H1 (cell line): ENCODE results near the gene FAM13C. TPM values are rescaled to one million over a fixed set of nuclear protein-coding genes. Genes with fewer than 3 reads are reported as not detected.

Experiments
- CTCF ChIA-PET: fragments of 300-600 bp; sonication (Branson Sonifier 250); formaldehyde crosslinking; loops from one replicate; lab custom pipeline; 2021; ENCODE audit not compliant: partially characterized antibody; lab: Charles Lee
- POLR2A ChIA-PET: fragments of 300-600 bp; sonication (Branson Sonifier 250); formaldehyde crosslinking; loops from one replicate; lab custom pipeline; 2021; ENCODE audit warnings: inconsistent platforms; ENCODE audit not compliant: partially characterized antibody; lab: Charles Lee
- DNase-seq, 2 experiments: peaks; one replicate each; pipeline versions ENCODE4 v3.0.0 to v3.0.0-alpha.2; 2010 to 2022; ENCODE audit warnings: low spot score in 2 of 2, low read depth in 1 of 2, mixed read lengths in 1 of 2
- FAIRE-seq: peaks from 2 replicates; lab custom pipeline; 2011; peaks lifted over from hg19 to GRCh38; lab: Jason Lieb, UNC
- H2AFZ ChIP-seq: 2 replicates; pipeline ENCODE4 v1.8.1; 2012; ENCODE audit warnings: low read length, inconsistent platforms
- H2AK5ac ChIP-seq: 2 replicates; pipeline ENCODE4 v1.6.1; 2013; ENCODE audit warnings: low read depth, low read length
- H2BK120ac ChIP-seq: replicated peaks from 2 replicates; pipeline ENCODE3; 2013; ENCODE audit warnings: low read depth, low read length, inconsistent platforms
- H2BK12ac ChIP-seq: 2 replicates; pipeline ENCODE4 v1.6.1; 2013; ENCODE audit warnings: low read depth, low read length
- H2BK15ac ChIP-seq: 2 replicates; pipeline ENCODE4 v1.6.1; 2013; ENCODE audit warnings: low read length
- H2BK20ac ChIP-seq: 2 replicates; pipeline ENCODE4 v1.6.1; 2013; ENCODE audit warnings: low read length
- H2BK5ac ChIP-seq: 2 replicates; pipeline ENCODE4 v1.6.1; 2013; ENCODE audit warnings: low read depth, low read length
- H3K14ac ChIP-seq: 2 replicates; pipeline ENCODE4 v1.6.1; 2013; ENCODE audit warnings: inconsistent platforms; ENCODE audit not compliant: insufficient read length
- H3K18ac ChIP-seq: 2 replicates; pipeline ENCODE4 v1.6.1; 2013; ENCODE audit warnings: low read length; ENCODE audit errors: extremely low read depth
- H3K23ac ChIP-seq: 2 replicates; pipeline ENCODE4 v1.6.1; 2013; ENCODE audit warnings: inconsistent platforms; ENCODE audit not compliant: insufficient read length
- H3K23me2 ChIP-seq: 2 replicates; pipeline ENCODE4 v1.6.1; 2013; ENCODE audit warnings: low read depth, low read length
- H3K27ac ChIP-seq: 2 replicates; pipeline ENCODE4 v1.6.1; 2011; ENCODE audit warnings: low read depth, low read length, inconsistent platforms
- H3K27me3 ChIP-seq, 4 experiments: replicated peaks in 1 of 4; 1 replicate in 1 of 4; 2 replicates in 3 of 4; pipeline versions ENCODE4 v1.6.1 to v1.8.1; 2011 to 2013; ENCODE audit warnings: low read length in 3 of 4, mild to moderate bottlenecking in 3 of 4, inconsistent platforms in 2 of 4, mixed read lengths in 2 of 4, moderate library complexity in 1 of 4; ENCODE audit not compliant: control insufficient read depth in 3 of 4, insufficient read depth in 3 of 4; ENCODE audit errors: extremely low read depth in 1 of 4
- H3K36me3 ChIP-seq, 4 experiments: 2 replicates each; pipeline versions ENCODE4 v1.6.1 to v1.8.1; 2011 to 2013; ENCODE audit warnings: mild to moderate bottlenecking in 4 of 4, low read length in 3 of 4, moderate library complexity in 2 of 4, control low read depth in 1 of 4, inconsistent platforms in 1 of 4; ENCODE audit not compliant: insufficient read depth in 4 of 4, control insufficient read depth in 2 of 4
- H3K4ac ChIP-seq: replicated peaks from 2 replicates; pipeline ENCODE3; 2013; ENCODE audit warnings: low read length, low read depth, mixed read lengths, inconsistent platforms; ENCODE audit not compliant: insufficient read length
- H3K4me1 ChIP-seq, 4 experiments: replicated peaks in 1 of 4; 1 replicate in 1 of 4; 2 replicates in 3 of 4; pipeline versions ENCODE4 v1.6.1 to v1.8.1; 2011 to 2013; ENCODE audit warnings: low read length in 3 of 4, inconsistent platforms in 2 of 4, mixed read lengths in 1 of 4; ENCODE audit not compliant: insufficient read depth in 4 of 4, control insufficient read depth in 3 of 4
- H3K4me2 ChIP-seq, 2 experiments: 2 replicates each; pipeline versions ENCODE4 v1.6.1 to v1.8.1; 2011 to 2013; ENCODE audit warnings: low read depth in 2 of 2, low read length in 2 of 2, control low read depth in 1 of 2, inconsistent platforms in 1 of 2, mild to moderate bottlenecking in 1 of 2; ENCODE audit not compliant: insufficient read depth in 1 of 2
- H3K4me3 ChIP-seq, 4 experiments: fragments of 200-600, 300-600 bp in 1 of 4; sonication (generic), shearing (Covaris generic), sonication (Bioruptor Twin) in 1 of 4; 2 replicates each; pipeline versions ENCODE4 v1.5.1 to v1.8.1; 2011 to 2016; ENCODE audit warnings: low read length in 4 of 4, low read depth in 3 of 4, control low read depth in 2 of 4, inconsistent platforms in 2 of 4, mild to moderate bottlenecking in 2 of 4, mixed read lengths in 1 of 4, moderate library complexity in 1 of 4; ENCODE audit not compliant: insufficient read depth in 2 of 4; ENCODE audit errors: extremely low read depth in 1 of 4
- H3K56ac ChIP-seq: replicated peaks from 2 replicates; pipeline ENCODE3; 2013; ENCODE audit warnings: low read depth, mild to moderate bottlenecking, mixed read lengths, low read length, inconsistent platforms; ENCODE audit not compliant: insufficient read length
- H3K79me1 ChIP-seq: 2 replicates; pipeline ENCODE4 v1.6.1; 2013; ENCODE audit warnings: low read depth, low read length, control low read depth
- H3K79me2 ChIP-seq, 2 experiments: 2 replicates each; pipeline versions ENCODE4 v1.6.1 to v1.8.1; 2012 to 2013; ENCODE audit warnings: low read length in 2 of 2, mild to moderate bottlenecking in 2 of 2, inconsistent platforms in 1 of 2; ENCODE audit not compliant: insufficient read depth in 2 of 2, control insufficient read depth in 1 of 2
- H3K9ac ChIP-seq, 4 experiments: replicated peaks in 1 of 4; 1 replicate in 1 of 4; 2 replicates in 3 of 4; pipeline versions ENCODE4 v1.6.1 to v1.8.1; 2011 to 2013; ENCODE audit warnings: low read depth in 3 of 4, low read length in 3 of 4, control low read depth in 2 of 4, mild to moderate bottlenecking in 2 of 4, moderate library complexity in 2 of 4, inconsistent platforms in 1 of 4; ENCODE audit errors: extremely low read depth in 1 of 4
- H3K9me3 ChIP-seq, 2 experiments: 2 replicates each; pipeline versions ENCODE4 v1.6.1 to v1.8.1; 2012 to 2013; ENCODE audit warnings: mild to moderate bottlenecking in 2 of 2, moderate library complexity in 2 of 2, control low read depth in 1 of 2, inconsistent platforms in 1 of 2, low read depth in 1 of 2, low read length in 1 of 2, mixed read lengths in 1 of 2; ENCODE audit not compliant: insufficient read depth in 2 of 2
- H4K20me1 ChIP-seq, 2 experiments: replicated peaks in 1 of 2; 2 replicates each; pipeline versions ENCODE3 to v1.8.1; 2011 to 2013; ENCODE audit warnings: inconsistent platforms in 2 of 2, low read length in 2 of 2, mild to moderate bottlenecking in 1 of 2; ENCODE audit not compliant: insufficient read depth in 2 of 2, control insufficient read depth in 1 of 2
- H4K5ac ChIP-seq: 2 replicates; pipeline ENCODE4 v1.6.1; 2013; ENCODE audit warnings: low read length, low read depth, mixed read lengths, inconsistent platforms; ENCODE audit not compliant: insufficient read length
- H4K8ac ChIP-seq: 2 replicates; pipeline ENCODE4 v1.8.0; 2013; ENCODE audit warnings: mild to moderate bottlenecking, moderate library complexity, low read length, inconsistent platforms; ENCODE audit not compliant: insufficient read depth; ENCODE audit errors: extremely low read depth
- H4K91ac ChIP-seq: replicated peaks from 2 replicates; pipeline ENCODE3; 2013; ENCODE audit warnings: low read length, mixed read lengths, inconsistent platforms; ENCODE audit not compliant: insufficient read length
- BACH1 ChIP-seq: IDR thresholded peaks from 2 replicates; pipeline ENCODE4 v1.6.1; 2012; ENCODE audit warnings: low read length, improper control_type of control experiment
- CREB1 ChIP-seq: IDR thresholded peaks from 2 replicates; pipeline ENCODE4 v1.6.1; 2012; ENCODE audit warnings: inconsistent platforms
- JUN ChIP-seq: IDR thresholded peaks from 2 replicates; pipeline ENCODE4 v1.6.1; 2011; ENCODE audit warnings: low read depth, mild to moderate bottlenecking, improper control_type of control experiment, low read length
- NANOG ChIP-seq: IDR thresholded peaks from 2 replicates; pipeline ENCODE4 v1.6.1; 2011; ENCODE audit warnings: low read length, low read depth, mild to moderate bottlenecking, inconsistent platforms; ENCODE audit not compliant: insufficient read depth, poor library complexity, severe bottlenecking
- POLR2A ChIP-seq, 2 experiments: IDR thresholded peaks; 1 replicate in 1 of 2; 2 replicates in 1 of 2; pipeline ENCODE4 v1.6.1; 2011; ENCODE audit warnings: low read depth in 2 of 2, low read length in 2 of 2, mild to moderate bottlenecking in 2 of 2; ENCODE audit errors: control extremely low read depth in 1 of 2
- RAD21 ChIP-seq, 2 experiments: IDR thresholded peaks in 1 of 2; conservative IDR thresholded peaks in 1 of 2; 2 replicates each; pipeline ENCODE4 v1.6.1; 2011; ENCODE audit warnings: low read depth in 2 of 2, low read length in 2 of 2, improper control_type of control experiment in 1 of 2, inconsistent platforms in 1 of 2, mild to moderate bottlenecking in 1 of 2, moderate library complexity in 1 of 2
- polyA plus RNA-seq, 7 experiments: library from polyadenylated mRNA; depleted of rRNA in 3 of 7; stranded (reverse) in 5 of 7; unstranded in 2 of 7; fragments of >200 nt in 5 of 7; fragments of 200-250 nt in 2 of 7; gene quantifications; 1 replicate in 5 of 7; 2 replicates in 1 of 7; 4 replicates in 1 of 7; pipeline versions ENCODE4 v1.2.1 to v1.2.3, GENCODE V29; 2011 to 2013; ENCODE audit warnings: missing spikeins in 2 of 7, mixed read lengths in 2 of 7
- total RNA-seq: library from RNA; stranded (reverse); fragmentation: NEBNext Ultra II Directional; extraction: Animal tissue kit (Norgen Biotek cat#: 25700); gene quantifications from 2 replicates; pipeline ENCODE4 v1.2.1, GENCODE V29; 2021

Gene FAM13C
- total and polyA plus RNA-seq, 2 of the 8 experiments (the other 6 are each of a cell fraction or from before 2014, with no cell fraction given), result 0.56 to 0.62 TPM

- no peak for DNase-seq
- POLR2A ChIA-PET, result no interaction called here
- no peak overlapping the region for H2AFZ ChIP-seq
Measured at GRCh38 chr10:59354434-59354833, 7.9 kb downstream of the FAM13C start.

More at GRCh38 chr10:59354434-59354833, 7.9 kb downstream of the FAM13C start:
- H3K9me3 ChIP-seq, result no peaks in the 10 kb centered on the region
- no peak overlapping the region for H3K27ac ChIP-seq
- no peak overlapping the region for H3K4me3 ChIP-seq
- no peak overlapping the region for H3K4me2 ChIP-seq
- CTCF ChIA-PET, result no interaction called here
- H4K20me1 ChIP-seq, result no peaks in the 10 kb centered on the region
- no peaks in the 10 kb centered on the region for H3K23me2 ChIP-seq
- no peak overlapping the region for H4K8ac ChIP-seq
- no peak overlapping the region for H3K56ac ChIP-seq
- H3K18ac ChIP-seq, result no peak overlapping the region
- no peak overlapping the region for H3K4ac ChIP-seq
- H3K79me1 ChIP-seq, result no peaks in the 10 kb centered on the region
- H3K36me3 ChIP-seq, result no peaks in the 10 kb centered on the region
- no peaks in the 10 kb centered on the region for H3K4me1 ChIP-seq
- no peak overlapping the region for H4K91ac ChIP-seq
- no peak overlapping the region for H2BK20ac ChIP-seq
- no peak overlapping the region for H2BK12ac ChIP-seq
- no peak overlapping the region for H3K9ac ChIP-seq
- no peak overlapping the region for H2BK15ac ChIP-seq
- H2AK5ac ChIP-seq, result no peak overlapping the region
- no peaks in the 10 kb centered on the region; a peak in 1 of 7 replicates for H3K27me3 ChIP-seq
- no peaks in the 10 kb centered on the region for H3K79me2 ChIP-seq
- TF ChIP-seq POLR2A (IDR thresholded peaks at IDR 0.05; ENCODE audit: control extremely low read depth in 1 of 2, low read depth in 2 of 2, low read length in 2 of 2) (no peak), NANOG (no peak), JUN (no peak), RAD21 (IDR thresholded peaks at IDR 0.05 in 1 of 2, conservative IDR thresholded peaks at IDR 0.05 in 1 of 2; ENCODE audit: low read depth in 2 of 2, low read length in 2 of 2) (no peak), BACH1 (no peak), CREB1 (no peak)
- H3K14ac ChIP-seq, result no peak overlapping the region
- no peak for FAIRE-seq
- no peak overlapping the region for H4K5ac ChIP-seq
- no peak overlapping the region for H2BK5ac ChIP-seq
- no peak overlapping the region for H3K23ac ChIP-seq
- H2BK120ac ChIP-seq, result no peak overlapping the region
